Measurements from ENCODE around the gene TUBB1.
"Not testable (repeated sequence)": the region's sequence is repeated elsewhere in the genome, so short reads cannot be mapped to it uniquely, and the experiment has no call there.

TUBB1 gene

GRCh38 chr20:59019217-59019616, at the start of gene TUBB1:
Gene TUBB1 (plus strand): TSS chr20:59019429. CDS start chr20:59019523, 94 bp downstream.
- DNase-seq = no peak

DNA sequence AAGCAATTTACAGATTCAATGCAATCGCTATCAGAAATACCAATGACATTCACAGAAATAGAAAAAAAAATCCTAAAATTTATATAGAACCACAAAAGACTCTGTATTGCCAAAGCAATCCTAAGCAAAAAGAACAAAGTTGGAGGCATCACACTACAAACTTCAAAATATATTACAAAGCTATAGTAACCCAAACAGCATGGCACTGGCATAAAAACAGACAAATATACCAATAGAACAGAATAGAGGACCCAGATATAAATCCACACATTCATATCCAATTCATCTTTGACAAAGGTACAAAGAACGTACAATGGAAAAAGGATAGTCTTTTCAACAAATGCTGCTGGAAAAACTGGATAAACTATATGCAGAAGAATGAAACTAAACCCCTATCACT, 49.8 kb upstream of the TUBB1 start:
- no peak for DNase-seq

- no peak for DNase-seq
These were observed 49.1 kb upstream of the TUBB1 start for GRCh38 chr20:58970146-58970545.

GRCh38 chr20:58971429-58971828, 47.8 kb upstream of the TUBB1 start:
- DNase-seq = no peak

- no peak for DNase-seq
These were observed 46.0 kb upstream of the TUBB1 start for GRCh38 chr20:58973179-58973578.

GRCh38 chr20:58973866-58974265, 45.4 kb upstream of the TUBB1 start:
- no peak for DNase-seq

DNA sequence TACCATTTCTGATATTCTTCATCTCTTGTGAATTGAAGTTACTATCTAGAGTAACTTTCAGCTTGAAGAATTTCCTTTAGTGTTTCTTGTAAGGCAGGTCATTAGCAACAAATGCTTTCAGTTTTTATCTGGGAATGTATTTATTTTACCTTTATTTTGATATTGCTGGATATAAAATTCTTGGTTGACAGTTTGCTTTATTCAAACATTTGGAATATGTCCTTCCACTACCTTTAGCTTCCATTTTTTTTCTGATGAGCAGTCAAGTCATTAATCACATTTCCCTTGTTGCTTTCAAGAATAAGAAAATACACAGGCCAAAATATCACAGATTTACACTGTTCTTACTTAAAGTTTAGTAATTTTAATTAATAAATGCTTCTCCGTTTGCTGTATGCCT, 43.9 kb upstream of the TUBB1 start:
- no peak for DNase-seq

DNA sequence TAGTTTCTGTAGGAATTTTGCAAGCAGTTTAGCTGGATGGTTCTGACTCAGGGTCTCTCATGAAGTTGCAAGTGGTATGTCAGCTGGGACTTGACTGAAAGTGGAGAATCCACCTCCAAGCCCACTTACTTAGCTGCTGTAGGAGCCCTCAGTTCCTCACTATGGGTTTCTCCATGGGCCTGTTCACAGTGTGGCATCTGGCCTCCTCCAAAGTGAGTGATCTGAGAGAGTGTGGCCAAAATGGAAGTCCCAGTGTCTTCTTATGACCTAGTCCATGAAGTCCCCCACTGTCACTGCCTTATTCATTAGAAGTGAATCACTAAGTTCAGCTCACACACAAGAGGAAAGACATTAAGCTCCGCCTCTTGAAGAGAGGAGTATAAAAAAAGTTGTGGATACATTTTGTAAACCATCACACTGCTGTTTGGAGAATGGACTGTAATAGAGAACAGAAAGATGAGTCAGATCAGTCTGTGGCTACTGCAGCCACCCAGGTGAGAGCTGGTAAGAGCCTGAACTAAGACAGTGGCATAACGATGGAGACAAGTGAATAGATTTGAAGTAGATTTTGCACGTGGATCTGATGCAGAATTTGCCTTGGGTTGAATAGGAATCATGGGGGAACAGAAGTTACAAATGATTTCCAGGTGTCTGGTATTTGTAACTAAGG, 43.0 kb upstream of the TUBB1 start:
- DNase-seq = no peak

DNA sequence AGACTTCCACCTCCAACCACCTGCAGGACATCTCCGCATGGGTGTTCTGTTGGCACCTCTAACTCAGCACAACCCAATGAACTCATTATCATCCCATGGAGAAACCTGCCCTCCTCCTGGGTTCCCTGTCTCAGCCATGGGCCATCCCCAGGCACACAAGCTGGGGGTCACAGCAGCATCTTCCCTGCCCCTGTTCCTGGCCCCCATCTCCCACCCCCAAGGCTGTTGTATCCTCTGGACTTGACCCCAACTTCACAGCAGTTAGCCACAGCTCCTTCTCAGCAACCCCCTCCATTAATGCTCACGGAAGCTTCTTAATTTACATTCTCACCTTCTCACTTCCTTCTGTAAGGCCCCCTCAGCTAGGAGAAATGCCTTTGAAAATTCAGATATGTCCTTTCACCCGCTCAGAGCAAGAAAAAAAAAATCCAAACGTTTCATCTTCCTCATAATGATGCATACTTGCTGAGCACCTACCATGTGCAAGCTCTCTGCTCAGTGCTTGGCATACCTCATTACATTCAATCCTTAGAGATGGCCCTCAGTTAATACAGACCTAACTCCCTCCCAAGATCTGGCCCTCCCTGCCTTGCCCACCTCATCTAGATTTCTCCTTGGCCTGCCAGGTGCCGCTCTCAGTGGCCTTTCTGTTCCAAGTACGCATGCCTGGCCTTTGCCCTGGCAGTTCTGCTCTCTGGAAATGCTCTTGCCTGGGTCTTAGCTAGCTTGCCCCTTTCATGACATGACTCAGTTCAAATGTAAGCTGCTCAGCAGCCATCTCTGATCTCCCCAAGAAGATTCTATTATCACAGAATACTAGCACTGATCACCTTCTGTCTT, 40.7 kb upstream of the TUBB1 start:
- no peak for DNase-seq

- peak; percentile 89 to 90 for DNase-seq
These were observed 38.3 kb upstream of the TUBB1 start, which contains the start of gene NELFCD for GRCh38 chr20:58980711-58981627. Gene NELFCD (plus strand): TSS chr20:58981256. CDS start chr20:58981310, 54 bp downstream.

DNA sequence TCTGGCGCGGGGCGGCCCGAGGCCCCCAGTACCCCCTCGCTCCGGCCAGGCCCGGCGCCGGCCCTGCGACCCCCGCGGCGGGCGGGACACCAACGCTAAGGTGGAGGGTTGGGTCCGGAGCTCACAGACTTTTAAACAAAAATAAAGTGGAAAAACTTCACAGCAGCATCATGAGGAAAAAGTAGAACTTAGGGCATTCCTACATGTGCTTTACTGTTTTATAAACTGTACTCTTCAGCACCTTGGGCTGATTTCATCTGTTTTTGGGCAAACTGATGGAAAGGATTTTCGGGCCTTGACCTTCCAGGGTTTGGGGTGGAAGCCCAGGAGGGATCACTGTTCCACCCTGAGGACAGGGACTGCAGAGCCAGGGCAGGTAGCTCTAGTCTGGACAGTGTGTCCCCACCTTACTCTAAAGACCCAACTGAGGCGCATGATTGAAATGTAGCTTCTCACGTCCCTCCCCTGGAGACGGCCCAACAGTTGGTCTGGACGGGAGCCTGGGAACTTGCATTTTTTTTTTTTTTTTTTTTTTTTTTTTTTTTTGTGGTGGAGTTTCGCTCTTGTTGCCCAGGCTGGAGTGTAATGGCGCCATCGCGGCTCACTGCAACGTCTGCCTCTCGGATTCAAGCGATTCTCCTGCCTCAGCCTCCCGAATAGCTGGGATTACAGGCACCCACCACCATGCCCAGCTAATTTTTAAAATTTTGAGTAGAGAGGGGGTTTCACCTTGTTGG, 37.4 kb upstream of the TUBB1 start:
- DNase-seq = peak in 1 of 2 donors; percentile 10

DNA sequence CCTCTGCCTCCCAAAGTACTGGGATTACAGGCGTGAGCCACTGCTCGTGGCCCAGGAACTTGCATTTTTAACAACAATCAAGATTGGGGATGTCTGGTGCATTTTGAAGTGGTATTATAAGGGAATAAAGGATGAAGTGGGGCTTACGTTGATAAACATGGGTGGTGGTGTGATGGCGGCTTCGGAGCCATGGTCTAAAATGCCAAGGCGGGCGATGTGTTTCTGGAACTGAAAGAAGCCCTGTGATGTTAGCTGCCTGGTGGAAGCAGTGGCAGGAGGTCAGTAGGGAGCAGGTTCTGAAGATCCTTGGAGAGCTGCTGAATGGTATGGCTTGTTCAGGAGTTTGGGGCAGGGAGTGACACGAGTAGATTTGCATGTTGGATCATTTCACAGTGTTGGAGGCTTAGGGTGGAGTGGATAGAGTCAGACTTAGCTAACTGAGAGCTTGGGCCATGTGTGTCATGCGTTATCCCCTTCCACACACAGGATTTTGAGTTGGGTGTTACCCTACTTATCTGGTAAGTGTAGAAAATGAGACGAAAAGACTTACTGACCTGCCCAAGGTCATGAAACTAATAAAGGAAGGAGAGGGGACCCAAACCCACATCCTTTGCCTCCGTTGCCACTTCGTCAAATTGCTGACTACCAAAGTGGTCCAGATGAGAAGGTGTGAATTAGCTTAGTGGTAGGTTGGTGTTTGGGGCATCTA, 36.7 kb upstream of the TUBB1 start:
- peak; percentile 20 to 60 for DNase-seq

GRCh38 chr20:58983115-58983468, 36.1 kb upstream of the TUBB1 start:
- not testable (repeated sequence) for DNase-seq

GRCh38 chr20:58984691-58985090, 34.5 kb upstream of the TUBB1 start:
- DNase-seq = no peak

DNA sequence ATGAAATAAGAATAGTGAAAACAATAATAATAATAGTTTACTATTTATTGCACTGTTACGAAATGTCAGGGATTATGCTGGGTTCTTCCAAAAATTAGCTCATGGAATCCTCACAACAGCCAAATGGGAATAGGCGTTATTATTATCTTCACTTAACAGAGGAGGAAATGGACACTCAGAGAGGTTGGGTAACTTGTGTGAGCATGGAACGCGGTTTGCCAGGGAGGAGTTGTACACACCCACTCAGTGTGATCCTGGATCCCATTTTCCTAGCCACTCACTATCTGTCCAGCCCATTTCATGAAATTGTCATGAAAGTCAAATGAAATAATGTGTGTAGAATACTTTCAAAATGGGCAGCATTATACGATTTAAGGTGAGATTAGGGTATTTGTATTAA, 33.6 kb upstream of the TUBB1 start:
- no peak for DNase-seq

DNA sequence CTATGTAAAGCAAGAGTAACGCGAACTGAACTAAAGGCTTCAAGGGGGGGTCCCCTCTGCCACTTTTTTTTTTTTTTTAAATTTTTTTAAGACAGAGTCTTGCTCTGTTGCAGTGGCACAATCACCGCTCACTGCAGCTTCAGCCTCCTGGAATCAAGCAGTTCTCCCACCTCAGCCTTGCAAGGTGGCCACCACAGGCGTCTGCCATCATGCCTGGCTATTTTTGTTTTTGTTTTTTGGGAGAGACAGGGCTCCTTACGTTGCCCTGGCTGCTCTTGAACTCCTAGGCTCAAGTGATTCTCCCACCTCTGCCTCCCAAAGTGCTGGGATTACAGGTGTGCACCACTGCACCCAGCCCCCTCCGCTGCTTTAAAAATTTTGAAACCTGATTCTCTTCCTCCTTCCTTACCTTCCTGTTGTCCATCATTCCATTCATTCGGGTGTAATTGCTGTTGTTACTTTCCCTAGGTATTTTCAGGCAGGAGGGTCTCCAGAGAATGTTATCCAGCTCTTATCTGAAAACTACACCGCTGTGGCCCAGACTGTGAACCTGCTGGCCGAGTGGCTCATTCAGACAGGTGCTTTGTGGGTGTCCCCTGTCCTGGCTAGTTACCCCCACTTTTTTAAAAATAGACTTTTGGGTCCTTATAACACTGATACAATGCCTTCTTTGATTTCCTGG, 32.8 kb upstream of the TUBB1 start:
- DNase-seq = no peak

GRCh38 chr20:58986968-58987517, 32.2 kb upstream of the TUBB1 start:
- no peak for DNase-seq

- DNase-seq = no peak
These were observed 31.3 kb upstream of the TUBB1 start for GRCh38 chr20:58987790-58988564.

- no peak for DNase-seq
These were observed 30.7 kb upstream of the TUBB1 start for GRCh38 chr20:58988565-58988882.

- DNase-seq = no peak
These were observed 30.0 kb upstream of the TUBB1 start for GRCh38 chr20:58989196-58989595.

All from CD4-positive, alpha-beta T cell treated with Interleukin-1 beta for 1 hour (primary cell).